Nephron progenitor cell (in vitro differentiated cells): ENCODE results near the gene YIPF6.
A peak's percentile ranks its signal among the peaks of the same experiment; 100 is the strongest.
"Not testable (repeated sequence)": the region's sequence is repeated elsewhere in the genome, so short reads cannot be mapped to it uniquely, and the experiment has no call there.

Source experiments
- DNase-seq: peaks from one replicate; pipeline ENCODE4 v3.0.0; 2021
- H3K27ac Mint-ChIP-seq: 2 replicates; pipeline ENCODE4 v1.8.0; 2021; ENCODE audit warnings: mild to moderate bottlenecking, moderate library complexity, mixed read lengths
- H3K27me3 Mint-ChIP-seq: 2 replicates; pipeline ENCODE4 v1.8.0; 2021; ENCODE audit warnings: mild to moderate bottlenecking, low read depth, mixed read lengths; ENCODE audit not compliant: poor library complexity
- H3K36me3 Mint-ChIP-seq: 2 replicates; pipeline ENCODE4 v1.8.0; 2021; ENCODE audit warnings: low read depth, mixed read lengths
- H3K4me1 Mint-ChIP-seq: 2 replicates; pipeline ENCODE4 v1.8.0; 2021; ENCODE audit warnings: mixed read lengths
- H3K4me3 Mint-ChIP-seq: 2 replicates; pipeline ENCODE4 v1.8.0; 2021; ENCODE audit warnings: mild to moderate bottlenecking, moderate library complexity, mixed read lengths
- H3K9me3 Mint-ChIP-seq: 2 replicates; pipeline ENCODE4 v1.8.0; 2021; ENCODE audit warnings: mild to moderate bottlenecking, moderate library complexity, mixed read lengths
- CTCF ChIP-seq: fragments of 200-600 bp; sonication (generic); IDR thresholded peaks from 2 replicates; pipeline ENCODE4 v1.5.0; 2021; ENCODE audit warnings: antibody characterized with exemption

Gene YIPF6

GRCh38 chrX:68461576-68461975 is 37.3 kb upstream of the YIPF6 start:
- Mint-ChIP-seq H3K27ac (no peak overlapping the region), H3K4me1 (no peaks in the 10 kb centered on the region), H3K9me3 (peaks cover 28% of the 10 kb centered on the region), H3K36me3 (no peaks in the 10 kb centered on the region), H3K4me3 (no peak overlapping the region), H3K27me3 (peaks cover 1% of the 10 kb centered on the region)
- no peak for TF ChIP-seq CTCF
- no peak for DNase-seq

- Mint-ChIP-seq H3K4me1 (no peaks in the 10 kb centered on the region), H3K4me3 (no peak overlapping the region), H3K27ac (no peak overlapping the region), H3K27me3 (peaks cover 5% of the 10 kb centered on the region), H3K36me3 (no peaks in the 10 kb centered on the region), H3K9me3 (peaks cover 25% of the 10 kb centered on the region)
- no peak for DNase-seq
- TF ChIP-seq CTCF = no peak
These were observed 36.7 kb upstream of the YIPF6 start for GRCh38 chrX:68462197-68462596.

GRCh38 chrX:68462653-68463052 is 36.2 kb upstream of the YIPF6 start:
- H3K27ac Mint-ChIP-seq = no peak overlapping the region
- no peaks in the 10 kb centered on the region for H3K4me1 Mint-ChIP-seq
- no peaks in the 10 kb centered on the region for H3K36me3 Mint-ChIP-seq
- H3K4me3 Mint-ChIP-seq = no peak overlapping the region
- DNase-seq = peak; percentile 10
- H3K9me3 Mint-ChIP-seq = peaks cover 26% of the 10 kb centered on the region
- H3K27me3 Mint-ChIP-seq = peaks cover 5% of the 10 kb centered on the region
- TF ChIP-seq CTCF = peak; percentile 50

- no peak for DNase-seq
- TF ChIP-seq CTCF = no peak
- H3K4me1 Mint-ChIP-seq = no peaks in the 10 kb centered on the region
- no peak overlapping the region for H3K27ac Mint-ChIP-seq
- peaks cover 5% of the 10 kb centered on the region for H3K27me3 Mint-ChIP-seq
- no peak overlapping the region for H3K4me3 Mint-ChIP-seq
- H3K36me3 Mint-ChIP-seq = no peaks in the 10 kb centered on the region
- peaks cover 33% of the 10 kb centered on the region for H3K9me3 Mint-ChIP-seq
These were observed 35.0 kb upstream of the YIPF6 start for GRCh38 chrX:68463880-68464279.

- Mint-ChIP-seq H3K4me3 (no peak overlapping the region), H3K36me3 (no peaks in the 10 kb centered on the region), H3K27ac (no peak overlapping the region), H3K9me3 (peaks cover 28% of the 10 kb centered on the region), H3K27me3 (peaks cover 5% of the 10 kb centered on the region), H3K4me1 (no peaks in the 10 kb centered on the region)
- TF ChIP-seq CTCF = no peak
- no peak for DNase-seq
These were observed 34.1 kb upstream of the YIPF6 start for GRCh38 chrX:68464796-68465195.

- H3K4me1 Mint-ChIP-seq = no peaks in the 10 kb centered on the region
- no peaks in the 10 kb centered on the region for H3K36me3 Mint-ChIP-seq
- no peak overlapping the region for H3K27ac Mint-ChIP-seq
- H3K4me3 Mint-ChIP-seq = no peak overlapping the region
- H3K9me3 Mint-ChIP-seq = peaks cover 34% of the 10 kb centered on the region
- no peak for TF ChIP-seq CTCF
- no peak for DNase-seq
- H3K27me3 Mint-ChIP-seq = peaks cover 8% of the 10 kb centered on the region
These were observed 17.9 kb upstream of the YIPF6 start for GRCh38 chrX:68480969-68481368.

- H3K4me3 Mint-ChIP-seq, DNase-seq, H3K27me3 Mint-ChIP-seq, H3K36me3 Mint-ChIP-seq, H3K27ac Mint-ChIP-seq, H3K4me1 Mint-ChIP-seq: not testable (repeated sequence)
- H3K9me3 Mint-ChIP-seq = peaks cover 15% of the 10 kb centered on the region
These were observed 12.7 kb upstream of the YIPF6 start for GRCh38 chrX:68486198-68486597.
